ENCODE data around the gene USP6.
"Not testable (repeated sequence)": the region's sequence is repeated elsewhere in the genome, so short reads cannot be mapped to it uniquely, and the experiment has no call there.

The USP6 gene

GRCh38 chr17:5115673-5116651 lies at the start of gene USP6:
Gene USP6, plus strand, starts transcription at chr17:5116032. Its CDS starts 14,336 bp downstream, at chr17:5130368.
- DNase-seq = no peak

GRCh38 chr17:5068236-5068635 lies 47.6 kb upstream of the USP6 start:
- DNase-seq = no peak

- no peak for DNase-seq
Measured at GRCh38 chr17:5069724-5070123, 46.1 kb upstream of the USP6 start.

DNA sequence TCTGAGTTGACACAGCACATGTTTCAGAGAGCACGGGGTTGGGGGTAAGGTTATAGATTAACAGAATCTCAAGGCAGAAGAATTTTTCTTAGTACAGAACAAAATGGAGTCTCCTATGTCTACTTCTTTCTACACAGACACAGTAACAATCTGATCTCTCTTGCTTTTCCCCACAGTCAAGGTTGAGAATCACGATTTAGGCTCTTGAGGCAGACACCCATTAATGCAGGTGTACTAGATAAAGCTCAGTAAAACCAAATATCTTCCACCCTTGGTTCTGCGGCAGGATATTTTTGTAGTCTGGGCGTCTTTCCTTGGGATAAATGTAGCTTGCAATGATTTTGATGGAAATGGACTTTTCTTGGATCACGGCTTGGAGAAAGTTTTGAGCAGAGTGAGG lies 40.4 kb upstream of the USP6 start:
- not testable (repeated sequence) for DNase-seq

GRCh38 chr17:5077275-5077674 lies 38.6 kb upstream of the USP6 start:
- DNase-seq = not testable (repeated sequence)

- no peak for DNase-seq
Measured at GRCh38 chr17:5077781-5078105, 38.1 kb upstream of the USP6 start.

DNA sequence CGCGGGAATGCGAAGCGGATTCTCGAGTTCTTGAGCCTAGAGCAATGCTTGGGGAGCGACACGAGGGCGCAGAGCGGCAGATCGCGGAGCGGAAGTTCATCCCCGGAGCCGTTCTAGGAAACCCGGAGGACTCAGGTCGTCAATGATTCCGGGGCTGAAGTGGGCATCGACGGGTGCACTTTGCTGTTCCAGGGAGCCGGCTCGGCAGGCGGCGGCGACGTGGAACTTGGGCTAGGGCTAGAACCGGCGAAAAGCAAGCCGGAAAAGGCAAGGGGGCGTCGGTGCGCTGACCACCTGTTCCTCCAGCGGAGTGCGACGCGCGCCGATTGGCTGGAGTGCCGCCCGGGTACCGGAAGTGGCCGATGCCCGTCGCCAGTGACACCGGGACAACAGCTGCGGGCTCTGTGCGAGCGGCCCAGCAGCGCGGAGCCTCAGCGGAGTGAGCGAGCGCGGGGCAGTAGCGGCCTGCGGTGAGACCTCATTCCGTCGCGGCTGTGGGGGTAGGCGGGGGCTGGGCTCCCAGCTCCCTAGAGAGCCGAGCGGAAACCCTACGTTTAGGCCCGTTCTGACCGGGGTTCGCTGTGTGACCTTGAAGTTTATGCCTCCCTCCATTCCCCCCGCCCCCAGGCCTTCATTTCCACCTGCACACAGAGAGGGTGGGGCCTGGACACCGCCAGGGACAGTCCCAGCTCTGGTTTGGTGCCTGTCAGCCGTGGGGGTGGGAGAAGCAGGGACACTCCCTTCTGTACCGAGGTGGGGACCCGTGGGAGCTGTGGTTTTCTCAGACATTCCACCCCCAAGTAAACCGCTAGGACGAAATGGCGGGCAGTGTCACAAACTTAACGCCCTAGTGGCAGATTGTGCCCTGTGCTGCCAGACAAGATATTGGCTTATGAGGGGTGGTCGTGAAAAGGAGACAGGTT lies 37.5 kb upstream of the USP6 start, which contains the start of gene ZFP3:
TSS of gene ZFP3 (plus strand) at position 362 of the 923 bp plus-strand sequence. CDS start 13,038 bp downstream, outside the sequence.
- DNase-seq = no peak

GRCh38 chr17:5080591-5080990 lies 35.2 kb upstream of the USP6 start:
- no peak for DNase-seq

- DNase-seq = no peak
Measured at GRCh38 chr17:5092218-5093010, 23.4 kb upstream of the USP6 start.

DNA sequence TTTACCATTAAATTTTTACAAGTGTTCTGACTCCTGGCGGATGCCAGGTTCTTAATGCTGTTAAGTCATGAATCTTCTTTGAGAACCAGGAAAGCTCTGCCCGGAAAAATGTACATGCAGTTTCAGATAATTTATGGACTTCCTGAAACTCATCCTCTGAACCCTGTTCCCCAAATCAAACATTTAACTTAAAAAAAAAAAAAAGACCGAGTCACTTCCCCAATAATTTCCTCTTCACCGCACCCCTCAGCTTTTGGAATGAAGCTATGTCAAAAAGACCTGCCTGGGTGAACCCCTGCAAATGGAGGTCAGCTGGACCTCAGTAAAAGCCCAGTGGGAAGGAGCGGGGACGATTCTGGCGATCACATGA lies 19.1 kb upstream of the USP6 start:
- DNase-seq = no peak

GRCh38 chr17:5097101-5097834 lies 18.6 kb upstream of the USP6 start:
- DNase-seq = no peak

GRCh38 chr17:5099271-5099670 lies 16.6 kb upstream of the USP6 start:
- no peak for DNase-seq

- DNase-seq = no peak
Measured at GRCh38 chr17:5100832-5101231, 15.0 kb upstream of the USP6 start.

- DNase-seq = no peak
Measured at GRCh38 chr17:5110816-5111215, 5.0 kb upstream of the USP6 start.

GRCh38 chr17:5111402-5112204 lies 4.2 kb upstream of the USP6 start, which contains the start of gene ZNF232:
Gene ZNF232, minus strand, starts transcription at chr17:5111878. Its CDS starts 56 bp downstream, at chr17:5111822.
- DNase-seq = peak; percentile 22

DNA sequence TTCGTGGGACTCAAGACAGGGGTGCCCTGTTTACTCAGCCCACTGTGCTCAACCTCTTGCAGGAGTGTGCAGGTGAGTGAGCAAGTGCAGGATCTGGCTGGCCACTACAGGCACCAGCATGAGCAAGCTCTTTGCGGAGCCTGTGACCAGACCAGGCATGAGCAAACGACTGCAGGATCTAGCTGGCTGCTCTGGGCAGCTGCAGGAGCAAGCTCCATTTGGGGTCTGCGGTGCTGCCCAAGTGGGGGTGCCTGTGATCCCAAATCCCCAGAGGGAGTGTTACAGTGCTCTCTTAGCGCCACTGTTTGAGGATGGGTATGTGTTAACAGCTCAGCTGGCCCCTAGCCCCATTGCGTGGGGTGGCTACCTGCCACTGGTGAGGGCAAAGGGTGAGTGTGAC lies 2.4 kb downstream of the USP6 start:
- no peak for DNase-seq

DNA sequence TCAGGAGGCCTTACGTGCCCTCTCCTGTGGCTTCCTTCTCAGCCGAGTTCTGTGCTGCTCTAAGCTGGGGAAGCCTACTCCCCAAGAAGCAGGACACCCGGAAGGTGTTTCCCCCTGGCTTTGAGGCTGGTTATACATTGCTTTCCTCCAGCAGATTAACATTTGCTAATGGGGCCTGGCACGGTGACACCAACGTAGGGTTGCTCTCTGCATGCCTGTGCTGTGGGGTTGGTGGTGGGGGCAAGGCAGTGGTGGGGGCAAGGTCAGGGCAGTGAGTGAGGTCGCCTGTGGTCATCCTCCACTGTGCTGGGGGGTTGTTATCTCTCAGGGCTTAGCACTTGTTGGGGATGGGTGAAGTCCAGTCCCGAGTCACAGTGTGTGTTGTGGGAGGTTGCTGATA lies 4.2 kb downstream of the USP6 start:
- DNase-seq = no peak

GRCh38 chr17:5120436-5121185 lies 4.8 kb downstream of the USP6 start:
- not testable (repeated sequence) for DNase-seq

DNA sequence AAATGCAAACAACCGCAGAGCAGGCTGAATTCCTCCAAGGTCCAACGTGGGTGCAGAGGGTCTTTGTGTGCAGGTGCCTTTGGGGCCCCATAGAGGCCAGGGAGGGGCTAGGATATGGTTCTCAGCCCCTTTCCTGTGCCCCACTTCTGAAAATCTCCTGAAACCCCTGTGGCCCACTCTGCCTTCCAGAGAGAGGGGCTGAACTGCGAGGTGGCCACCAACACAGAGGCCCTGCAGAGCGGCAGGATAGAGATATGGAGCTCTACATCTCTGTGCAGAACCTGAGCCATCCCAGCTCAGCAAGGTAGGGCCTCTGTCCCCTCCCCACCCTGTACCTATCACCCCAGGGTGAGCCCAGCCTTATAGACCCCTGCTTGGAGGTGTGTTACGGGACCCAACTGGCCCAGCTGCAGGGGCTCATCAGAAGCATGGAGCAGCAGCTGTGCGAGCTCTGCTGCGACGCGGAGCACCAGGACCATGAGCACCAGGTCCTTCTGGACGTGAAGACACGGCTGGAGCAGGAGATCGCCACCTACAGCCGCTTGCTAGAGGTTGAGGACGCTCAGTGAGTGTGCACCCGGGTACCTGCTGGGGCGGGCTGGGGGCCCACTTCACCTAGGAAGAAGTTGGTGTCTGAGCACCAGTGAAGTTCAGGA lies 5.5 kb downstream of the USP6 start:
- no peak for DNase-seq

- DNase-seq = not testable (repeated sequence)
Measured at GRCh38 chr17:5122056-5122455, 6.2 kb downstream of the USP6 start.
